NCI-H2227 (cell line): Measurements from ENCODE around the gene DRD3.

ENCODE experiments used
- DNase-seq: peaks from one replicate; lab custom pipeline; 2025; ENCODE audit not compliant: unreplicated experiment; lab: John Stamatoyannopoulos, UW

DRD3 gene

DNA sequence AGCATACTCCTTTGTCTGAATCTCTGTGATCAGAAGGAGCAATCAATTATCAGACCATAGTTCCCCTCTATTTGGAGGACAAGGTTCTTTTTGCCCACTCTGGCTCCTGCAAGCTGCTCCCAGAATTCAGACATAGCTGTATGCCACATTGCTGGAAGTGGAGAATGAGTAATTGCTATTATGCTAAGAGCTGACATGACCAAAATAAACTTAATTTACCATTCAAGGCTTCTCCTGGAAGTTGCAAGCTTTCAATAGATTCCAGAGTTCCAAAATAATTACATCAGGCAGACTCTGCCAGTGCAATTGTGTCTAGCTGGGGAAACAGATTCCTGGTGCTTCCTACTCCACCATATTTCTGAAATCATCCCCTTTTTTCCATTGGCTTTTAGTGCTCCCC is 7.6 kb upstream of the DRD3 start:
- no peak for DNase-seq

DNA sequence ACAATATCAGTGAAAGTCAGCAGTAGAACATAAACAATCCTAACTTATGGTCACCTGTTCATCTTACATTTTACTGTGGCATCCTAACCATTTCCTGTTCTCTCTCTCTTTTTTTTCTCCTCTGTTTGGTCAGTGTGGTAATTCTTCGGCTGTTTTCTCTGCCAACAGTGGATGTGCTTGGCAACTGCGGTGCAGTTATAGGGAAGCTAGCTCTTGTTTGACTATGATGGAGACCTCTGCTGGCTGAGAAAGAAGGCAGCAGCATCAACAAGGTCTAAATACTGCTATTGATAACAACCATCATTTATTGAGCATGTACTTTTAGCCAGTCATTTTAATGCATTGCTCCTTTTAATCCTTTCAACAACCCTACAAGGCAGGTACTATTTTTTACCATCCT is 723 bp upstream of the DRD3 start:
- DNase-seq = peak; percentile 43

DNA sequence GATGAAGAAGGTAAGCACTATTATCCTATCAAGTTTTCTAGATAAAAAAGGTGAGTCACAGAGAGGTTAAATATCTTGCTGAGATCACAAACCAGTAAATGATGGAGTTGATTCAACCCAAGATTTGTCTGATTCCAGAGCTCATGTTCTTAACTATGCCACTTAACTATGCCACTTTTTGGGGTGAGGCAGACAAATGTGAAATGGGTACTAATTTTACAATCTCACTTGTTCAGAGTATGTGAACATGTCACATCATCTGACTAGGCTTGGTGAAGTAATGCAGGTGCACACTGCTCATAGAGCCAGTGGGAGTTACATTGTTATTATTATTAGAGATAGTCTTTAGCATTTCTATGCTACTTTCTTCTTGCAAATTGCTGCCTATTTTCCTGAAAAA is 2.0 kb downstream of the DRD3 start:
- no peak for DNase-seq

DNA sequence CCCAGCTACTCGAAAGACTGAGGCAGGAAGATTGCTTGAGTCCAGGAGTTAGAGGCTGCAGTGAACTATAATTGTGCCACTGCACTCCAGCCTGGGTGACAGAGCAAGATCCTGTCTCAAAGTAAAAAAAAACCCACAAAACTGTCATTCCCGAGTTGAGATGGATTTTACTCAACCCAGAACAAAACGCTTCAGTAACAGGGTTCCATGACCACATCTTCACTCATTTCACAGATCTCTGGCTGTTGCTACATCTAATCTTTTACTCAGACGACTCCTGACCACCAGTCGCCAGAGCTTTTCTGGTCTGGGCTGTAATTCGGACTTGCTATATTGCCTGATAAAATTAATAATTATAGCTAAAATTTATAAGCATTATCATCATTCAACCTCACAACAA is 2.4 kb downstream of the DRD3 start:
- DNase-seq = no peak

DNA sequence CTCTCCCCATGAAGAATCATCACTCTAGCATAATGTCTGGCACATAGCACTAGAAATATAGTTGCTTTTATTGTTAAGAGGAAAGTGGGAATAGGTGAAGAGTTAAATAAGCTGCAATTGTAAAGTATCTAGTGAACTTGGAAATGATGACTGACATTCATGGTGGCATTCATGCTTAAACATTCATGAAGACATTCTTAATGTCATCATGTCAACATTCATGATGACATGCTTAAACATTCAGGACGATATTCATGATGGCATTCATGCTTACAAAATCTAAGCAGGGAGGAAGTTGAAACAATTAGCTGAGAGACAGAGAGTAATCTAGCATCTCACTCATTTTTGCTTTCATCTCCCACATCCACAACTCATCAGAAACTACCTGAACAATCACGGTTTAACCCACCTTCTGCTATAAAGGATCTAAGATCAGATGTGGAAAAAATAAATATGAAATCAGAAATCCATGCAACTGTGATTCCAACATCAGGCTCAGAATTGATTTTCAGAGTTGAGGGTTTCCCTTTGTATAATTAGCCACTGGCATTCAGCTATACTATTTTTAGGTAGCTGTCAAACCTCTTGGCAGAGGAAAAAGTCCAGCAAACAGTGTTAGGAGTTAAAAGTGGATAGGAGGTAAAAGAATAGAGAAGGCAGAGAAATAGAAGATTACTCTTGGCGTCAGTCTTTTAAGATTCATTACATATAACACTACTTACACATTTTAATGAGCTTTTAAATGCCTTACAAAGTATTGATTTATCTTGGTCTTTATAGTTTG is 3.5 kb downstream of the DRD3 start:
- no peak for DNase-seq

DNA sequence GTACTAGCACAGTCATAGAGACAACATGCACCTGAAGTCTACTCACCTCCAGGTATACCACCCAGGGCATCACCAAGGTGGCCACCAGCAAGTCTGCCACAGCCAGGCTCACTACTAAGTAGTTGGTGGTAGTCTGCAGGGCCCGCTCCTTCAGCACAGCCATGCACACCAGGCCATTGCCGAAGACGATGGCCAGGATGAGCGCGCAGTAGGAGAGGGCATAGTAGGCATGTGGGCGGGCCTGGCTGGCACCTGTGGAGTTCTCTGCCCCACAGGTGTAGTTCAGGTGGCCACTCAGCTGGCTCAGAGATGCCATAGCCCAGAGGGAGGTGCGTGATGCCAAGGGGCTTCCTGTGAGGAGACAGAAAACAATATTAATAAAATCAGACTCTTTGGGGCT is 7.2 kb downstream of the DRD3 start:
- DNase-seq = no peak

DNA sequence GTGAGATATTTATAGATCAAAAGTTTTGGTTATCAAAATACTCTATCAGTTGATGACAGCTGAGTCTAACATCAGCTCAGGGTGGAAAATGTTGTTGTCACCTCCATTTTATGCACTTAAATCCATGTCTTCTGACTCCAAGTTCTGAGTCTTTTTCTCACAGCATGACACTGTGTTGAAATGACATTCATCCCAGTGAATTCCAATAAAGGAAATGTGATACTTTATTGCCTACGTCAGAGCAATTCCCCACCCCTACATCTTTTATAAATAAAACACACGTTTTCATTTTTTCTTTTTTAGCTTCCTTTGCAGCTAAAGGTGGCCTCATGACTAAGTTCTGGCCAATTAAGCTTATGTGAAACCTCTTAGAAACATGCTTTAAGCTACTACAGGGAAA is 10.7 kb downstream of the DRD3 start:
- no peak for DNase-seq

DNA sequence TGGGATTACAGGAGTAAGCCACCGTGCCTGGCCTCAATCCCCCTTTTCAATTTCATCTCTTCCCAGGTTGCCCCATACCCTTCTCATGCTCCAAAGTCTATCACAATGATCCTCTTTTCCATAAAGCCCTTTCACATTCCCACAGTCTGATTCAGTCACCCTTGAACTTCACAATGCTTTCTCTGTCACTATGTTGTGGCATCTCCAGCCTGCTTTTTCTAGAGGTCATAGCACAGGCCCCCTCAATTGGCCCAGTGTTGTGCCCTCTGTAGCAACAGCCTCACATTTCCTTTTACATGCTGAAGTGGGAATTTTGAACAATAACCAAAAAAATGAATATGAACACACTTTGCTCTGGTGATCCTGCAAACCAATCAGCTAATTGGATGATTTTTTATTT is 21.5 kb downstream of the DRD3 start:
- no peak for DNase-seq

DNA sequence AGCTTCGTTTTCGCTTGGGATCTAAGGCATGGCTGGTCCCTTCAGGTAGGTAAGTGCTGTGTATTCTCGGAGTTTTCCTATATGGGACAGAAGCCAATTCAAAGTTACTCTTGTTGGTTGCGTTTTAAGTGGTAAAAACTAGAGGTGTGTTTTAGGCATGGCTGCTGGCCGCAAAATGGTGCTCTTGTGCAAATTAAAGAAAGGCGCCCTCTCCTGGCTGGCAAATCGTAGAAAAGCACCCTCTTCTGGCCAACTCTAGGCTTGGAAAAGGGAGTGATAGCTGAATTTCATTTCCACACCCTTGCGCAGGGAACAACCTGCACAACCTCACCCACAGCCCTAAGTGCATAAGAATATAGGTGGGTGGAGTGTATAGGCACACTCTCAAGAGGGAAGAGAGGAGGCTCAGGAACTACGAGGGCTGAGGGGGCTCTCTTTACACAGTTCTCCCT is 23.5 kb downstream of the DRD3 start:
- peak; percentile 37 for DNase-seq

DNA sequence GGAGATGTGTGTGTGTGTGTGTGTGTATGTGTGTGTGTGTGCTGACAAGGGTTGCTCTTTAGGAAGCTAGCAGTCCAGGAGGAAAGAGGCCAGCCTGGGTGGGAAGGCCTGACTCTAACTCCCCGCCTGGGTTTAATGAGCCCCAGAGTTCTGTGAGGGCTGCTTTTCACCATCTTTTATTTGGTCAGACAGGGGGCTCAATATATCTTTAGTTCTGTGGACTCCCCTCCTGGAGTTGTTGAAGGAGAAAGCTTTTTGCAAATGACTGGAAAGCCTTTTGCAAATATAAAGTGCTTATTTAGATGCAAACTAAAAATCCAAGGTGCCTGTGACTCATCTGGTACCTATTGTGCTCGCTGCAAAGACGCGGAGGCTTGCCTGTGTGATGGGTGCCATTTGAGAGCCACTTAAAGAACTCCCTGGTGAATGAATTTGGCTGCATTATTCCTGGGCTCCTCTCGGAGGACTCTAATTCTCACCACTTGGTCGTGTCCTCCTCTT is 24.5 kb downstream of the DRD3 start:
- no peak for DNase-seq

DNA sequence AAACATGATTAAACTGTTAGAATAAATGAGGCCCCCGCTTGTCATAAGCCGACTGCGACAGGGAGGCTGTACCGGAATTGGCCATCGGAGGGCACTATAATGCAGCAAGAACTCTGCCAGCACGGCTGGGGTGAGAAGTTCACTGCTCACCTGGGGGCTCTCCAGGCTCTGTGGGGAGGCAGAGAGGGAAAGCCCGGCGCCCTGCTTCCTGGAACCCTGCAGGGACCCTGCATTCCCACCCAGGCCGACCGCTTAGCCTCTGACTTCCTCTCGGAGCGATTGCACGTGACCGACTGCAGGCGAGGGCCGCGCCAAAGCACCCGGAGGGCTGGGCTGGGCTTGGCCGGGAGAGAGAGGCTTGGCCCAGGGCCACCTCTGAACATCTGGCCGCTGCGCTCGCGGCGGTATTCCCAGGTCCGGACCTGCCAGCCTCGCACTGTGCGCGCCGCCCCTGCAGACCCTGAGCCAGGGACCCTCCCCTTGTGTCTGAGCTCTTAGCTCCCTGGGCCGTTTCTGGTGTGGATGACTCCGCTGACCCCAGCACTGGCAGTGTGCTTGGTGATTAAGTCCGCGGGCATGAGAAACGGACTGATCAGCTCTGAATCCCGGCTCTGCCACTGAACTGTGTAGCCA is 26.2 kb downstream of the DRD3 start:
- DNase-seq = peak; percentile 67

DNA sequence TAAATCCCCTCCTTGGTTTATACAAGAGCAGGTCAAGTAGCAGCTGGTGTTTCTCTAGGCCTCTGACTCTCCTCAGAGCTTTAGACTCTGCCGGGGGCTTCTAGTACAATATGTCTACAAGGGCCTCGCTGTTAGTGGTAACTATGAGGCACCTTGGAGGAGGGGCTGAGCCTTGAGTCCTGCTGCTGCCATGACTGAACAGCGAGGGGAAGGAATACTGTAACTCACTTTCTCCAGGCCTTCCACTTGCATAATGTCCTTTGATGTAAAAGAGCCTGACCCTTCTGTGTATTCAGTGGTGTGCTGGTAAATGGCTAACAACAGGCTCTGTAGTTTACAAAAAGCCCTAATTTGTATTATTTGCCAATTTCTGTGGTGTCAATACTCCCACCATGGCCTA is 27.8 kb downstream of the DRD3 start:
- DNase-seq = no peak

DNA sequence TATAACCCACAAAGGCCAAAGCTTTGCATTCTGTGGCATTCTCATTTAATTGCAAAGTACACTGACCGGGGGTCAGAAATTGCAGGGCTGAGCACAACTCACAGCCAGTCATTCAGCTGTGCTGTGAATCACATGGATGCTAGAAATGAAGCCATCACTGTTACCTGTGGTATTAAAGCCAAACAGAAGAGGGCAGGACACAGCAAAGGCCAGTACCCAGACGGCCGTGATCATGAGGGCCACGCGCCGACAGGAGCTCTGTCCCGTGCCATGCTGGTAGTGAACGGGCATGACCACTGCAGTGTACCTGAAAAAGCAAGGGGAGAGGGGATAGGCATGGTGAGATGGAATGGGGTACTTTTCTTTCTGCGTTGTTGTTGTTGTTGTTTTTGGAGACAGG is 31.6 kb downstream of the DRD3 start:
- DNase-seq = no peak

DNA sequence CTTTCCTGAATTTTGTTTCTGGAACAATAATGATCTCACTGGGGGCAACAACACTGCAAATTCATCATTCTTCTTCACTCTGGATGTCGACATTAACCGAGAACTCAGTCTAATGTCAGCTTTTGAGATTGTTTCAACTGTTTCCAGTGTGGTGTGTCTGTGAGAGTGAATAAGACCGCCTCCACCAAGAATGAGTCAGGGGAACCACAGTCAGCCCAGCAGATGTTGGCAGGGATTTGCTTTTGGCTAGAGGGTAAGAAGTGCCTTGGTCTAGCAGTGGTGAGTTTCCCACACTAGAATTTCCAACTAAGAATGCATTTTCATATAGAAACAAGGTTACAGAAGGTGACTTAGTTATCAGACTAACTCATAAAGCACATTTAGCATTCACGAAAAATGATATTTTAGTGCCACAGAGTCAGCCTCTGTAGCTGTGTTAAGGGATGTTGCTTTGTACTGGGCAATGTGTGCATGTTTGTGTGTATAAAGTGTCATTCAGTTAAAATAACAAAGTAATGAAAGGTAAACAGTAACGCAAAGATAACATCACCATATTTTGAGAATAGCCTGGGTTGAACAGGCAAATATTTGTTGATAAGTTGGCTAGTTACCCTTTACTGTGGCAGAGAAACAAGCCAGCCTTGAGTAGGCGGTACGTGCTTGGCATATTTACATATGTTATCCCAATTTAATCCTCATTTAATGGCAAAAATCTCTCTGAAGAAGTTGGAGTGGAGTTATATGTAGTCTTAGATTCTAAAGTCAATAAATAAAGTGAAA is 33.8 kb downstream of the DRD3 start:
- no peak for DNase-seq

DNA sequence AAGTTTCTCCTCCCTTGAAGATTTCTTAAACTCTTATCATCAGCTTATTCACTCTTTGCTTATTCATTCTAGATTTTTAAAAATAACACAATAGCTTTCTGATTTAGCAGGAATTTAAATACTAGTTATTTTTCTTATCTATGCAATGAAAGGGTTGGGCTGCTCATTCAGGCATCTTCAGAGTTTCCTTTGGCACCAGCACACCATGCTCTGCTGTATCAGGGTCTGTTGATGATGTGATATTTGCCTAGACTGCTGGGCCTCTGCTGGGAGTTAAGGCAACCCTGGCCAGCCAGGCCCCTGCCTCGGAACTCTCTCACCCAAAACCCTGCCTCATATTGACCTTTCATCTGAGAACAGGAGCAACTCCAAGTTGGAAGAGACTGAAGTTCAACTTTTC is 35.0 kb downstream of the DRD3 start:
- no peak for DNase-seq

DNA sequence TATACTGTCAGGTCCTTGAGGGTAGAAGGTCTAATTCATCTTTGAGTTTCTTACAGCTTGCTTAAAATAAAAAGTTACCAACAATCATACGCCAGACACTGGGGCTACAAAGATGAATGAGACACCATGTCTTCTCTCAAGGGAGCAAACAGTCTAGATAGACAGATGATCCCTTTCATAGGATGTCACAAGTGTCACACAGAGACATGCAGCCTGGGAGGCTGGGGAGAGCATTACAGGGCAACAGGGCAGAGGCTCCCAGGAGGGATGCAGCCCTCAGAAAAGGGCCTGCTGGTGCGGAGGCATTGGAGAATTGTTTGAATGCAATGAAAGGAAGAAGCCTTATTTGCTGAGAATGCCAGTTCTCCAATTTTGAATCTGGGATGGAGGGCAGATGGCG is 39.0 kb downstream of the DRD3 start:
- DNase-seq = no peak

DNA sequence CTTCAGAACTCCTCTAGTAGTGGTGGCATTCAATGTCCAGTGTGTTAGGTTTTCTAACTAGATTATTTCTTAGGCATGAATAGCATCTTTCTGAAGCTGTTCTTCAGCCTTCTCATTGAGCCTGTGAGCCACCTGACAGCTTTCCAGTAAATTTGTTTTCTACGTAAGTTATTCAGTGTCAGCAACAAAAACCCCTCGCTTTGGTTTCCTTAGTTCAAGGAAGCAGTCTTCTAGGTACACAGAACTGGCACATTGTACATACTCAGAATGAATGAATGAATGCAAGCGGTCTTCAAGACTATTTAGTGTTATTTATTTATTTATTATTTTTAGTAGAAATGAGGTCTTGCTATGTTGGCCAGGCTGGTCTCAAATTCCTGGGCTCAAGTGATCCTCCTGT is 44.9 kb downstream of the DRD3 start:
- no peak for DNase-seq

DNA sequence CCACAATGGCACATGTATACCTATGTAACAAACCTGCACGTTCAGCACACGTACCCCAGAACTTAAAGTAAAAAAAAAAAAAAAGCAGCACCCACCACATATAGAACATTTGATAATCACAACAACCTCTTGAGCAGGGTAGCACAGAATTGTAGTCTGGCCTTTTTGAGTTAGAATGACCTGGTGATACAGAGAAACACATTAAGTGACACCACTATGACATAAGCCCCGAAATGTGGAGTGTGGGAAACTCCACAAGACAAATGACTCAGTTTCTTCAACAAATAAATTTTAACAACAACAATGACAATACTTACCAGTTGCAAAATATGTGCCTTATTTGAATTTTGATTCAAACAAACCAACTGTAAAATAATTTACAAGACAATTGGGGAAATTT is 46.4 kb downstream of the DRD3 start:
- DNase-seq = no peak

DNA sequence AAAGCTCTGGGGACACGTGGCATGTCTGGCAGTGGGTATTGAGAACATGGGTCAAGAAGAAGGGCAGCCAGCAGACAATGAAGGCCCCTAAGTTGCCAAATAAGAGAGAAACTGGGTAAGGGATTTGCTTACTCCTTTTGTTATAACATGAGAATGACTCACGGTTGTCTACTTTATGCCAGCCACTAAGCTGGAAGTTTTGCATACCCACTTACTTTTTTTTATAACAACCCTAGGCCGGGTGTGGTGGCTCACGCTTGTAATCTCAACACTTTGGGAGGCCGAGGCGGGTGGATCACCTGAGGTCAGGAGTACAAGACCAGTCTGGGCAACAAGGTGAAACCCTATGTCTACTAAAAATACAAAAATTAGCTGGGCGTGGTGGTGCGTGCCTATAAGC is 50.0 kb downstream of the DRD3 start:
- no peak for DNase-seq

DNA sequence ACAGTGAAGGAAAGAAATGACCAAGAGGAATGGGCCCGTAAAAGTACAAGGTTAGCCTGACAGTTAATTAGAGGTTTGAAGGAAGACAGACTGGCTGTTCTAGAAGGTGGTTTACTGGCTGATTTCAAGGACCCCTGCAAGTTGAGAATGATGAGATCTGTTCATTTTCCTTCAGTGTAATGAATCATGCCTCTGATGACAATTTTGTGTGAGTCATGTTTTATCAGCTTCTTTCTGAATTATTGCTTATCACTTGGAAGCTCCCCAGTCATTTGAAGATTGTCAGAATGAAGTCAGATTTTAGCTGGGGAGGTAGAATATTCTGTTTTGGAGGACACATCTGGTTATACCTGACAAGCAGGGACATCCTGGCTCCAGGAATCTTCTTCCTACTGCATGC is 50.6 kb downstream of the DRD3 start:
- no peak for DNase-seq

DNA sequence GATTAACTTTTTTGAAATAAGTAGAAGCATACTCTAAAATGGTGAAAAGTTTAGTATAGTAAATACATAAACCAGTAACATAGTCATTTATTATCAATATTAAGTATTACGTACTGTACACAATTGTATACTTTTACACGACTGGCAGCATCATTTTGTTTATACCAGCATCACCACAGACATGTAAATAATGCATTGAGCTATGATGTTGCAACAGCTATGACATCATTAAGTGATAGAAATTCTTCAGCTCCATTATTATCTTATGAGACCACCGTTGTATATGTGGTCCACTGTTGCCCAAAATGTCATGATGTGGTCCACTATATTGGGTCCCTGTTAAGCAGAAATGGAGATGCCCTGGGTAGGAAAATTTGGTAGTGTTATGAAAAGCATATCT is 51.3 kb downstream of the DRD3 start:
- no peak for DNase-seq

DNA sequence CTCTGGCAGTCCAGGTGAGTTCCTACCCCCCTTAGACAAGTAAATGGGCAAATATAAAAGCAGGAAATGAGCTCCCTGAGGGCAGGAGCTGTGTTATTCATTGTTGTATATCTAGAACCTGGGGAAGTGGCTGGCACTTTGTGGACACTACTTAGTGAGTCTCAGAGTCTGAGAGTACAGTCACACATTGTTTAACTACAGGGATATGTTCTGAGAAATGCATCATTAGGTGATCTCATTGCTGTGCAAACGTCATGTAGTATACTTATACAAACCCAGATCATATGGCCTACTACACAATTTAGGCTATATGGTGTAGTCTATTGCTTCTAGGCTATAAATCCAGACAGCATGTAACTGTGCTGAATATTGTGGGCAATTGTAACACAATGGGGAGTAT is 52.4 kb downstream of the DRD3 start:
- DNase-seq = no peak
